Suprapubic skin (tissue), 3 donors: ENCODE results near the gene UGT1A7.

ENCODE experiments used
- EP300 ChIP-seq: sonication (generic); formaldehyde crosslinking; IDR thresholded peaks from one replicate; pipeline ENCODE4 v1.6.1; 2017; ENCODE audit warnings: antibody characterized with exemption
- POLR2A ChIP-seq, 2 donors: fragments of 450-650 bp; IDR thresholded peaks; one replicate each; pipeline ENCODE4 v1.6.1; 2017; ENCODE audit warnings: antibody characterized with exemption in 2 of 2, mild to moderate bottlenecking in 2 of 2, moderate library complexity in 2 of 2
- TF ChIP-seq, protein P1 (sequence below), 2 donors: fragments of 200-600 bp in 1 of 2; fragments of 450-650 bp in 1 of 2; sonication (generic) in 1 of 2; IDR thresholded peaks; one replicate each; pipeline ENCODE4 v1.5.1; 2016 to 2019; ENCODE audit warnings: antibody characterized with exemption in 2 of 2, mild to moderate bottlenecking in 1 of 2, moderate library complexity in 1 of 2

DNA sequence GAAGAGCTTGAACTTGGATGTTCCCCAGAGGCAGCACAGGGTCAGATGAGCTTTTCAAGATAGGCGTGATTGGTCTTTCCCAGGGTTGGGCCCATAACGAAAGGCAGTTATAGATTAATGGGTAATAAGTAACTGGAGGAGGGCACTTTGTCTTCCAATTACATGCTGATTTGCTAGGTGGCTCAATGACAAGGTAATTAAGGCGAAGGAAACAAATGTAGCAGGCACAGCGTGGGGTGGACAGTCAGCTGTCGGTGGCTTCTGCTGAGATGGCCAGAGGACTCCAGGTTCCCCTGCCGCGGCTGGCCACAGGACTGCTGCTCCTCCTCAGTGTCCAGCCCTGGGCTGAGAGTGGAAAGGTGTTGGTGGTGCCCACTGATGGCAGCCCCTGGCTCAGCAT is 36.9 kb downstream of the UGT1A7 start, which contains the start of gene UGT1A4:
- TF ChIP-seq EP300 (no peak), POLR2A (IDR thresholded peaks at IDR 0.05) (no peak)
- TF ChIP-seq, protein P1, sequence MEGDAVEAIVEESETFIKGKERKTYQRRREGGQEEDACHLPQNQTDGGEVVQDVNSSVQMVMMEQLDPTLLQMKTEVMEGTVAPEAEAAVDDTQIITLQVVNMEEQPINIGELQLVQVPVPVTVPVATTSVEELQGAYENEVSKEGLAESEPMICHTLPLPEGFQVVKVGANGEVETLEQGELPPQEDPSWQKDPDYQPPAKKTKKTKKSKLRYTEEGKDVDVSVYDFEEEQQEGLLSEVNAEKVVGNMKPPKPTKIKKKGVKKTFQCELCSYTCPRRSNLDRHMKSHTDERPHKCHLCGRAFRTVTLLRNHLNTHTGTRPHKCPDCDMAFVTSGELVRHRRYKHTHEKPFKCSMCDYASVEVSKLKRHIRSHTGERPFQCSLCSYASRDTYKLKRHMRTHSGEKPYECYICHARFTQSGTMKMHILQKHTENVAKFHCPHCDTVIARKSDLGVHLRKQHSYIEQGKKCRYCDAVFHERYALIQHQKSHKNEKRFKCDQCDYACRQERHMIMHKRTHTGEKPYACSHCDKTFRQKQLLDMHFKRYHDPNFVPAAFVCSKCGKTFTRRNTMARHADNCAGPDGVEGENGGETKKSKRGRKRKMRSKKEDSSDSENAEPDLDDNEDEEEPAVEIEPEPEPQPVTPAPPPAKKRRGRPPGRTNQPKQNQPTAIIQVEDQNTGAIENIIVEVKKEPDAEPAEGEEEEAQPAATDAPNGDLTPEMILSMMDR (IDR thresholded peaks at IDR 0.05), result no peak
